Gastroesophageal sphincter (tissue), 3 donors: ENCODE measurements around the gene SLBP.

Experiments used
- EP300 ChIP-seq: sonication (generic); formaldehyde crosslinking; IDR thresholded peaks from one replicate; pipeline ENCODE4 v1.6.1; 2017; ENCODE audit warnings: antibody characterized with exemption, mild to moderate bottlenecking
- POLR2A ChIP-seq, 2 donors: fragments of 450-650 bp; IDR thresholded peaks; one replicate each; pipeline ENCODE4 v1.6.1; 2017; ENCODE audit warnings: antibody characterized with exemption in 2 of 2, mild to moderate bottlenecking in 2 of 2, moderate library complexity in 1 of 2
- POLR2AphosphoS5 ChIP-seq: sonication (generic); formaldehyde crosslinking; IDR thresholded peaks from one replicate; pipeline ENCODE4 v1.6.1; 2017; ENCODE audit warnings: antibody characterized with exemption
- TF ChIP-seq, protein P1 (sequence below), 4 experiments: fragments of 200-600 bp in 2 of 4; fragments of 450-650 bp in 2 of 4; sonication (generic) in 1 of 4; IDR thresholded peaks; one replicate each; pipeline ENCODE4 v1.5.1; 2017 to 2019; ENCODE audit warnings: antibody characterized with exemption in 4 of 4, mild to moderate bottlenecking in 2 of 4, moderate library complexity in 2 of 4

DNA sequence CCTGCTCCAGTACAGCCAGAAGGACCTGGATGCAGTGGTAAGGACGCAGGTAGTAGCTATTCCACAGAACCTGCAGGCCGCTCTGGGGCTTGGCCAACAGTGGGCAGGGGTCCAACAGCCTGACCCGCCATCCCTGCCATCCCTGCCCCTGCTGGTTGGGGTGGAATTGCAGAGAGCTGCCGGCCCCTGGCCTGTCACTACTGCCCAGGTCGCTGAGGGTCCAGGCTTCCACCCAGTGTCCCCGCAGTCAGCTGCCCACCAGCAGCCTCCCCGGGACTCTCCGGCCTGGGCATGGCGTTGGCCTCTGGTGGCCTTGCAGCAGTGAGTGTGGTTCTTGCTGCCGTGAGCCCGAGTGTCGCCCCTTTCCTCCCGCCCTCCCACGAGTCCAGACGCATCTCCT is 25.5 kb upstream of the SLBP start:
- TF ChIP-seq, protein P1, sequence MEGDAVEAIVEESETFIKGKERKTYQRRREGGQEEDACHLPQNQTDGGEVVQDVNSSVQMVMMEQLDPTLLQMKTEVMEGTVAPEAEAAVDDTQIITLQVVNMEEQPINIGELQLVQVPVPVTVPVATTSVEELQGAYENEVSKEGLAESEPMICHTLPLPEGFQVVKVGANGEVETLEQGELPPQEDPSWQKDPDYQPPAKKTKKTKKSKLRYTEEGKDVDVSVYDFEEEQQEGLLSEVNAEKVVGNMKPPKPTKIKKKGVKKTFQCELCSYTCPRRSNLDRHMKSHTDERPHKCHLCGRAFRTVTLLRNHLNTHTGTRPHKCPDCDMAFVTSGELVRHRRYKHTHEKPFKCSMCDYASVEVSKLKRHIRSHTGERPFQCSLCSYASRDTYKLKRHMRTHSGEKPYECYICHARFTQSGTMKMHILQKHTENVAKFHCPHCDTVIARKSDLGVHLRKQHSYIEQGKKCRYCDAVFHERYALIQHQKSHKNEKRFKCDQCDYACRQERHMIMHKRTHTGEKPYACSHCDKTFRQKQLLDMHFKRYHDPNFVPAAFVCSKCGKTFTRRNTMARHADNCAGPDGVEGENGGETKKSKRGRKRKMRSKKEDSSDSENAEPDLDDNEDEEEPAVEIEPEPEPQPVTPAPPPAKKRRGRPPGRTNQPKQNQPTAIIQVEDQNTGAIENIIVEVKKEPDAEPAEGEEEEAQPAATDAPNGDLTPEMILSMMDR (IDR thresholded peaks at IDR 0.05): no peak
- TF ChIP-seq POLR2A (IDR thresholded peaks at IDR 0.05) (no peak), EP300 (no peak), POLR2AphosphoS5 (no peak)
